Measurements from ENCODE around the gene BAHCC1. TPM values are rescaled to one million over a fixed set of nuclear protein-coding genes. Genes with fewer than 3 reads are reported as not detected.

Gene BAHCC1
- total and polyA plus RNA-seq, 2 donors (not counting 3 experiments of a cell fraction or from before 2014, with no cell fraction given), result 4.7 to 11.6 TPM

- dilution Hi-C loops (cut with MboI; ENCODE audit: extremely low pct_ligation_motif_present, low sequenced_read_pairs), result no loop called here
- DNase-seq (ENCODE audit: low read depth, low spot score) (no peak), FAIRE-seq (no peak)
- intact Hi-C loops (cut with micrococcal nuclease), result no loop called here
- Histone ChIP-seq H3K9ac (replicated peaks; ENCODE audit: extremely low read depth, insufficient read depth, low read length) (no peak overlapping the region), H3K27ac (ENCODE audit: insufficient read depth, low read depth, low read length) (no peak overlapping the region), H3K36me3 (ENCODE audit: control insufficient read depth in 2 of 2, extremely low read depth in 1 of 2, insufficient read depth in 2 of 2, low read length in 2 of 2) (no peaks in the 10 kb centered on the region), H3K9me3 (replicated peaks; ENCODE audit: control insufficient read depth, insufficient read depth, low read length) (no peaks in the 10 kb centered on the region), H3K4me1 (ENCODE audit: control insufficient read depth, extremely low read depth, insufficient read depth, low read length) (no peaks in the 10 kb centered on the region), H2AFZ (ENCODE audit: low read depth, low read length) (no peak overlapping the region), H3K4me3 (replicated peaks in 1 of 3; ENCODE audit: insufficient read depth in 1 of 3, low read depth in 1 of 3, low read length in 3 of 3) (no peak overlapping the region), H3K79me2 (ENCODE audit: control insufficient read depth, insufficient read depth, low read length) (no peaks in the 10 kb centered on the region), H3K4me2 (ENCODE audit: insufficient read depth, low read length) (no peak overlapping the region), H3K27me3 (ENCODE audit: control insufficient read depth in 2 of 2, insufficient read depth in 2 of 2, low read length in 2 of 2) (no peaks in the 10 kb centered on the region), H4K20me1 (replicated peaks; ENCODE audit: control insufficient read depth, extremely low read depth, insufficient read depth, low read length) (no peaks in the 10 kb centered on the region), H3K9me1 (replicated peaks; ENCODE audit: control insufficient read depth, extremely low read depth, insufficient read depth, low read length) (no peaks in the 10 kb centered on the region)
- ChIA-PET CTCF (interaction anchor here (1.0 kb wide), 1 partner anchor 14 kb away, joined by 3 read pairs; no protein-coding TSS in a partner anchor), POLR2A (no interaction called here)
- BruUV-seq (replicated peaks), result no TSS peak
- TF ChIP-seq MAX (IDR thresholded peaks at IDR 0.05; ENCODE audit: insufficient read depth, insufficient read length) (no peak), MYC (IDR thresholded peaks at IDR 0.05; ENCODE audit: low read depth, low read length) (no peak), POLR2A (IDR thresholded peaks at IDR 0.05; ENCODE audit: low read depth, low read length) (no peak), GATA2 (IDR thresholded peaks at IDR 0.05; ENCODE audit: insufficient read depth, insufficient read length, low read depth, low read length) (no peak)
- TF ChIP-seq, protein P1, sequence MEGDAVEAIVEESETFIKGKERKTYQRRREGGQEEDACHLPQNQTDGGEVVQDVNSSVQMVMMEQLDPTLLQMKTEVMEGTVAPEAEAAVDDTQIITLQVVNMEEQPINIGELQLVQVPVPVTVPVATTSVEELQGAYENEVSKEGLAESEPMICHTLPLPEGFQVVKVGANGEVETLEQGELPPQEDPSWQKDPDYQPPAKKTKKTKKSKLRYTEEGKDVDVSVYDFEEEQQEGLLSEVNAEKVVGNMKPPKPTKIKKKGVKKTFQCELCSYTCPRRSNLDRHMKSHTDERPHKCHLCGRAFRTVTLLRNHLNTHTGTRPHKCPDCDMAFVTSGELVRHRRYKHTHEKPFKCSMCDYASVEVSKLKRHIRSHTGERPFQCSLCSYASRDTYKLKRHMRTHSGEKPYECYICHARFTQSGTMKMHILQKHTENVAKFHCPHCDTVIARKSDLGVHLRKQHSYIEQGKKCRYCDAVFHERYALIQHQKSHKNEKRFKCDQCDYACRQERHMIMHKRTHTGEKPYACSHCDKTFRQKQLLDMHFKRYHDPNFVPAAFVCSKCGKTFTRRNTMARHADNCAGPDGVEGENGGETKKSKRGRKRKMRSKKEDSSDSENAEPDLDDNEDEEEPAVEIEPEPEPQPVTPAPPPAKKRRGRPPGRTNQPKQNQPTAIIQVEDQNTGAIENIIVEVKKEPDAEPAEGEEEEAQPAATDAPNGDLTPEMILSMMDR (IDR thresholded peaks at IDR 0.05; ENCODE audit: extremely low read depth in 1 of 2, insufficient read depth in 1 of 2, low read depth in 1 of 2, low read length in 2 of 2), result no peak
Observed at GRCh38 chr17:81470944-81471817, 75.9 kb downstream of the BAHCC1 start.

All from endothelial cell of umbilical vein (primary cell).